IMR-90 (cell line): Measurements from ENCODE around the gene PADI1.

Experiments
- POLR2A ChIP-seq: IDR thresholded peaks from 2 replicates; pipeline ENCODE4 v1.6.1; 2012; ENCODE audit warnings: mild to moderate bottlenecking, low read depth, low read length
- TF ChIP-seq, protein P1 (sequence below): conservative IDR thresholded peaks from 2 replicates; pipeline ENCODE4 v1.5.1; 2012; ENCODE audit warnings: mild to moderate bottlenecking, low read depth, low read length, improper control_type of control experiment

DNA sequence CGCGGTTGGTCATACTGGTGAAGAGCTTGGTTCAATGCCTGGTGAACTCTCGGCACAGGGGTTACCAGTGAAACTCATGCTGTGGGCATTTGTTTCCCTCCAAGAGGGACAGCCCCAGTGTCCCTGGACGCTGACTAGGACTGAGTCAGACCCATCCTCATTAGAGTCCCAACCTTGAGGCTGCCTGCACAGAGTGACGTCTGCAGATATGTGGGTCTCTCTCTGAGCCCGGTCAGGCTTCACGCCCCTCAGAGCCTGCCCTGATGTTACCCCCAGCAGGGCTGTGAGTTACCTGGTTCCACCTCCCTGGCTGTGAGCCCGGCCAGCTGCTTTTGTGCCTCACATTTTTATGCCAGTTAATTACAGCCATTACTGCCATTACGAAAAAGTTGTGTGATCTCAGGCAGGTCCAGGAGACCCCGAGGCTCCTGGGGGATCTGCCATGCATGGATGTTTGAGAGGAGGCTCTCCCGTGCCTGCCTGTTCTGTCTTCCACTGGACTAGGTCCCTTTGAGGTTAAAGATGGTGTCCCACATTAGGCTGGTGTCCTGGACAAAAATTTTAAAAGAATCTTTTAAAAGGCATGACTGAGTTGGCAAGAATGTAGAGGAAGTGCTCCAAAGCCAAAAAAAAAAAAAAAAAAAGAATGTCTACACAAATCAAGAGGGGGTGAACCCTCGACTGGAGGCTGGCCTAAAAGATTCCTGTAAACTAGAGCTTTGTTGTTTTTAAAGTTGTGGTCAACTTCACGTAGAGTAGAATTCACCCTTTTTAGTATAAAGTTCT, 36.6 kb upstream of the PADI1 start:
- TF ChIP-seq, protein P1, sequence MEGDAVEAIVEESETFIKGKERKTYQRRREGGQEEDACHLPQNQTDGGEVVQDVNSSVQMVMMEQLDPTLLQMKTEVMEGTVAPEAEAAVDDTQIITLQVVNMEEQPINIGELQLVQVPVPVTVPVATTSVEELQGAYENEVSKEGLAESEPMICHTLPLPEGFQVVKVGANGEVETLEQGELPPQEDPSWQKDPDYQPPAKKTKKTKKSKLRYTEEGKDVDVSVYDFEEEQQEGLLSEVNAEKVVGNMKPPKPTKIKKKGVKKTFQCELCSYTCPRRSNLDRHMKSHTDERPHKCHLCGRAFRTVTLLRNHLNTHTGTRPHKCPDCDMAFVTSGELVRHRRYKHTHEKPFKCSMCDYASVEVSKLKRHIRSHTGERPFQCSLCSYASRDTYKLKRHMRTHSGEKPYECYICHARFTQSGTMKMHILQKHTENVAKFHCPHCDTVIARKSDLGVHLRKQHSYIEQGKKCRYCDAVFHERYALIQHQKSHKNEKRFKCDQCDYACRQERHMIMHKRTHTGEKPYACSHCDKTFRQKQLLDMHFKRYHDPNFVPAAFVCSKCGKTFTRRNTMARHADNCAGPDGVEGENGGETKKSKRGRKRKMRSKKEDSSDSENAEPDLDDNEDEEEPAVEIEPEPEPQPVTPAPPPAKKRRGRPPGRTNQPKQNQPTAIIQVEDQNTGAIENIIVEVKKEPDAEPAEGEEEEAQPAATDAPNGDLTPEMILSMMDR, result no peak
- TF ChIP-seq POLR2A, result no peak
